HEK293 (cell line): Measurements from ENCODE around the gene GLOD4.

Source experiments
- CTCF ChIA-PET: fragments of 350-600 bp; formaldehyde crosslinking; extraction: SDS; loops from one replicate; lab custom pipeline; 2021; ENCODE audit warnings: antibody characterized with exemption; lab: Yijun Ruan, JAX
- POLR2A ChIA-PET: fragments of 300-600 bp; formaldehyde crosslinking; extraction: SDS; loops from one replicate; lab custom pipeline; 2020; ENCODE audit warnings: antibody characterized with exemption, inconsistent platforms; lab: Yijun Ruan, JAX
- H3K27ac ChIP-seq: fragments of 200-500 bp; sonication (Bioruptor generic); 2 replicates; pipeline ENCODE4 v1.5.1; 2014; ENCODE audit warnings: low read depth, low read length, control low read depth, inconsistent platforms; ENCODE audit errors: extremely low read depth
- H3K36me3 ChIP-seq, 2 experiments: fragments of 200-500 bp in 1 of 2; sonication (Bioruptor generic) in 1 of 2; 1 replicate in 1 of 2; 2 replicates in 1 of 2; pipeline ENCODE4 v1.5.1; 2014 to 2017; ENCODE audit warnings: inconsistent platforms in 2 of 2, low read length in 2 of 2; ENCODE audit not compliant: control insufficient read depth in 2 of 2, insufficient read depth in 1 of 2
- H3K4me1 ChIP-seq: fragments of 200-500 bp; sonication (Bioruptor generic); 2 replicates; pipeline ENCODE4 v1.5.1; 2014; ENCODE audit warnings: mild to moderate bottlenecking, low read length, inconsistent platforms; ENCODE audit not compliant: control insufficient read depth, insufficient read depth
- H3K4me3 ChIP-seq: 2 replicates; pipeline ENCODE4 v1.5.1; 2011; ENCODE audit warnings: low read depth, mild to moderate bottlenecking, control low read depth, low read length, moderate library complexity
- H3K9me3 ChIP-seq: fragments of 200-500 bp; sonication (Bioruptor generic); 2 replicates; pipeline ENCODE4 v1.5.1; 2014; ENCODE audit warnings: low read depth, low read length, inconsistent platforms; ENCODE audit not compliant: control insufficient read depth, insufficient read depth
- CTCF ChIP-seq: fragments of 450-650 bp; formaldehyde crosslinking; IDR thresholded peaks from 2 replicates; pipeline ENCODE4 v1.5.1; 2016; ENCODE audit warnings: missing biosample characterization, missing genetic modification characterization
- FEZF1 ChIP-seq: fragments of 450-650 bp; formaldehyde crosslinking; IDR thresholded peaks from 2 replicates; pipeline ENCODE4 v1.5.1; 2016; ENCODE audit warnings: missing biosample characterization, missing genetic modification characterization
- GLIS1 ChIP-seq: fragments of 450-650 bp; formaldehyde crosslinking; IDR thresholded peaks from 2 replicates; pipeline ENCODE4 v1.5.1; 2016; ENCODE audit warnings: missing biosample characterization, missing genetic modification characterization
- GLIS2 ChIP-seq: fragments of 450-650 bp; formaldehyde crosslinking; IDR thresholded peaks from 2 replicates; pipeline ENCODE4 v1.5.1; 2016; ENCODE audit warnings: missing biosample characterization, missing genetic modification characterization
- KLF16 ChIP-seq: fragments of 450-650 bp; formaldehyde crosslinking; IDR thresholded peaks from 2 replicates; pipeline ENCODE4 v1.5.1; 2017; ENCODE audit warnings: missing biosample characterization, missing genetic modification characterization
- KLF8 ChIP-seq: fragments of 450-650 bp; formaldehyde crosslinking; IDR thresholded peaks from 2 replicates; pipeline ENCODE4 v1.5.1; 2016; ENCODE audit warnings: missing biosample characterization, missing genetic modification characterization
- SETDB1 ChIP-seq: IDR thresholded peaks from one replicate; pipeline ENCODE4 v1.6.1; 2017; ENCODE audit warnings: mild to moderate bottlenecking, low read length, moderate library complexity, mixed read lengths; ENCODE audit not compliant: insufficient read length
- SP7 ChIP-seq: fragments of 450-650 bp; formaldehyde crosslinking; IDR thresholded peaks from 2 replicates; pipeline ENCODE4 v1.5.1; 2016; ENCODE audit warnings: missing biosample characterization, missing genetic modification characterization
- ZBTB17 ChIP-seq: fragments of 450-650 bp; formaldehyde crosslinking; IDR thresholded peaks from 2 replicates; pipeline ENCODE4 v1.5.1; 2016; ENCODE audit warnings: missing biosample characterization, missing genetic modification characterization
- ZBTB6 ChIP-seq: fragments of 450-650 bp; formaldehyde crosslinking; IDR thresholded peaks from 2 replicates; pipeline ENCODE4 v1.5.1; 2017; ENCODE audit warnings: missing biosample characterization, missing genetic modification characterization
- ZEB2 ChIP-seq: fragments of 450-650 bp; formaldehyde crosslinking; IDR thresholded peaks from 2 replicates; pipeline ENCODE4 v1.5.1; 2016; ENCODE audit warnings: missing biosample characterization, missing genetic modification characterization
- ZFHX2 ChIP-seq: fragments of 450-650 bp; formaldehyde crosslinking; conservative IDR thresholded peaks from 2 replicates; pipeline ENCODE4 v1.5.1; 2016; ENCODE audit warnings: missing biosample characterization, missing genetic modification characterization
- ZNF223 ChIP-seq: fragments of 450-650 bp; formaldehyde crosslinking; IDR thresholded peaks from 2 replicates; pipeline ENCODE4 v1.5.1; 2016; ENCODE audit warnings: missing biosample characterization, missing genetic modification characterization
- ZNF280D ChIP-seq: fragments of 450-650 bp; formaldehyde crosslinking; IDR thresholded peaks from 2 replicates; pipeline ENCODE4 v1.5.1; 2016; ENCODE audit warnings: missing biosample characterization, missing genetic modification characterization
- ZNF302 ChIP-seq: fragments of 450-650 bp; formaldehyde crosslinking; IDR thresholded peaks from 2 replicates; pipeline ENCODE4 v1.5.1; 2016; ENCODE audit warnings: missing biosample characterization, missing genetic modification characterization, low read depth
- ZNF350 ChIP-seq: fragments of 450-650 bp; formaldehyde crosslinking; IDR thresholded peaks from 2 replicates; pipeline ENCODE4 v1.5.0; 2017; ENCODE audit warnings: missing biosample characterization, mild to moderate bottlenecking, missing genetic modification characterization
- ZNF426 ChIP-seq: fragments of 450-650 bp; formaldehyde crosslinking; IDR thresholded peaks from 2 replicates; pipeline ENCODE4 v1.5.1; 2017; ENCODE audit warnings: missing biosample characterization, missing genetic modification characterization, mild to moderate bottlenecking, inconsistent platforms, moderate library complexity
- ZNF488 ChIP-seq: fragments of 450-650 bp; formaldehyde crosslinking; IDR thresholded peaks from 2 replicates; pipeline ENCODE4 v1.5.1; 2016; ENCODE audit warnings: missing biosample characterization, missing genetic modification characterization
- ZNF529 ChIP-seq: fragments of 450-650 bp; formaldehyde crosslinking; IDR thresholded peaks from 2 replicates; pipeline ENCODE4 v1.5.1; 2017; ENCODE audit warnings: missing genetic modification characterization, missing biosample characterization; ENCODE audit not compliant: insufficient replicate concordance
- ZNF654 ChIP-seq: fragments of 450-650 bp; formaldehyde crosslinking; IDR thresholded peaks from 2 replicates; pipeline ENCODE4 v1.5.1; 2016; ENCODE audit warnings: low read depth, missing biosample characterization, missing genetic modification characterization
- ZNF791 ChIP-seq: fragments of 450-650 bp; formaldehyde crosslinking; IDR thresholded peaks from 2 replicates; pipeline ENCODE4 v1.5.1; 2016; ENCODE audit warnings: missing biosample characterization, missing genetic modification characterization

GLOD4 gene

GRCh38 chr17:725746-726145 is 56.3 kb downstream of the GLOD4 start:
- H3K36me3 ChIP-seq = no peaks in the 10 kb centered on the region; a peak in 1 of 3 replicates
- no peaks in the 10 kb centered on the region for H3K9me3 ChIP-seq
- H3K4me3 ChIP-seq = no peak overlapping the region
- TF ChIP-seq SP7 (tag by site-specific recombination) = peak; percentile 24; the same call in 1 of the 2 replicates
- TF ChIP-seq ZNF654 (tag by site-specific recombination) = no peak
- peak; percentile 35 for TF ChIP-seq ZFHX2 (tag by site-specific recombination)
- no peak for TF ChIP-seq ZNF280D
- no peak for TF ChIP-seq KLF16 (tag by site-specific recombination)
- TF ChIP-seq FEZF1 = no peak
- no peak for TF ChIP-seq ZNF488 (tag by site-specific recombination)
- TF ChIP-seq ZNF350 (tag by site-specific recombination) = no peak
- no peak overlapping the region for H3K27ac ChIP-seq
- CTCF ChIA-PET = no interaction called here
- POLR2A ChIA-PET = interaction anchor here (0.5 kb wide), 1 partner anchor 10 kb away, joined by 3 read pairs; no protein-coding TSS in a partner anchor
- H3K4me1 ChIP-seq = no peaks in the 10 kb centered on the region

- H3K36me3 ChIP-seq = no peaks in the 10 kb centered on the region; a peak in 1 of 3 replicates
- POLR2A ChIA-PET = no interaction called here
- CTCF ChIA-PET = no interaction called here
- no peak overlapping the region for H3K4me3 ChIP-seq
- H3K9me3 ChIP-seq = no peaks in the 10 kb centered on the region
- H3K27ac ChIP-seq = no peak overlapping the region
- H3K4me1 ChIP-seq = no peaks in the 10 kb centered on the region
- TF ChIP-seq SP7 (tag by site-specific recombination) = no peak
- peak; percentile 31 for TF ChIP-seq SETDB1
These were observed 57.0 kb downstream of the GLOD4 start for GRCh38 chr17:725084-725483.

- peak; percentile 85 for TF ChIP-seq ZBTB17 (tag by site-specific recombination)
- no peak for TF ChIP-seq ZNF302
- no peak for TF ChIP-seq CTCF (tag by site-specific recombination)
- no peak for TF ChIP-seq ZBTB6 (tag by site-specific recombination)
- no peak for TF ChIP-seq KLF8 (tag by site-specific recombination)
- TF ChIP-seq SETDB1 = no peak
- no peak for TF ChIP-seq ZNF426 (tag by site-specific recombination)
- no peak for TF ChIP-seq ZNF223
- no peak for TF ChIP-seq ZNF529 (tag by site-specific recombination)
- TF ChIP-seq ZNF791 (tag by site-specific recombination) = no peak
- TF ChIP-seq ZEB2 = no peak
- 0 out of 2 replicates have a peak, but pooled peaks have one; percentile 19 for TF ChIP-seq GLIS1 (tag by site-specific recombination)
- TF ChIP-seq GLIS2 (tag by site-specific recombination) = no peak
- H3K36me3 ChIP-seq = peaks cover 0 to 3% of the 10 kb centered on the region in 2 experiments
- ChIA-PET CTCF (interaction anchor here (0.5 to 1.3 kb wide), 4 partner anchors 21 to 309 kb away, joined by 3 to 4 read pairs (median 3); partner anchors contain the start of gene TIMM22), POLR2A (interaction anchor here (1.4 kb wide), 1 partner anchor 30 kb away, joined by 3 read pairs; no protein-coding TSS in a partner anchor)
- H3K4me1 ChIP-seq = peaks cover 4% of the 10 kb centered on the region; the same call in 1 of the 2 replicates
- H3K9me3 ChIP-seq = no peaks in the 10 kb centered on the region
- no peak overlapping the region for H3K27ac ChIP-seq
- H3K4me3 ChIP-seq = no peak overlapping the region
These were observed 60.5 kb downstream of the GLOD4 start for GRCh38 chr17:721540-721937.
